ENCODE results near the gene FREM2.
A peak's percentile ranks its signal among the peaks of the same experiment; 100 is the strongest.

Gene FREM2

DNA sequence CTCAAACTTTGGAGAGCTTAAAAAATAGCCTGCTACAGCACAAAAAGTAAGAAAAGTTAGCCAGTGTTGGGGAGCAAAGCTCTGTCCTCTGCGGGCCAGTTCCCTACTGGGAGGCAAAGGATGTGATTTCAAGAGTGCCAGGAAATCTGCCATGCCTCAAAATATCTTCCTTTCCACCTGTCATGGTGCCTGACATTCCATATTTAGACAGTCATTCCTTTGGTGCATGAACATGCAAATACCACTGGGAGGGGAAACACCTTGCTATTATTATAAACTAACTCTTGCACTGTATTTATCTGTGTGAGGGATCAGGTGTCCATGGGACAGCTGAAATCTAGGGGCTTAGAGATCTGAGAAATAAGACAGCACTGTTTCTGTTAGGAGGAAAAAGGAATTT is 10.3 kb downstream of the FREM2 start (continued):
- TF ChIP-seq ZNF433 (tag by site-specific recombination; IDR thresholded peaks at IDR 0.05; ENCODE audit: low read depth), result no peak
- no peak for TF ChIP-seq SCRT2 (tag by site-specific recombination; IDR thresholded peaks at IDR 0.05)

DNA sequence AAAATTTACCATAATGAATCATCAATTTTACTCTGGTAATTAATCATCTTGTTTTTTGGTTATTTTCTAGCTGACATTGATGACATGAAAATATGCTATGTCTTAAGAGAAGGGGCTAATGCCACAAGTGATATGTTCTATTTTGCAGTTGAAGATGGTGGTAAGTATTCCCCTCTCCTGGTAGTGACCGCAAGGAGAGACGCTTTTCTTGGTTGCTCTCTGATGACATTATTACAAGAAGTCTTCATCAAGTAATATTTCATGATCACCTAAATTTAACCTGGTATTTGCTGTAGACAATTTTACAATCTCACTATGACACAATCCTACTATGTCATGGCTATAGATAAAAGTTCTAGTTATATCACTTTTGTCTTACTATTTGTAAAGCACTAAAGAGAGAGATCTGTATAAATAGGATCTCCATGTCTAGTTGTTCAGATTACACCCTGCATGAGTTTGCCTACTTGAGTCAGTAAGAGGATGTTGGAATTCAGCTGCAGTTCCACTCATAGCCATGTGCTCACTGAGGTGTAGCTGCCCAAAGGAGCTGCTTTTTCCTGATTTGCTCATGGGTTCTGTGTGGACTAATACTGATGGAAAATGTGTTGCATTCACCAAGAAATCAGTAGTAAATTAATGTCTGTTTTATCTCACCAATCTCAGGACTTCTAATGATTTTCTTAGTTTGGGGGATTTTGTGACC is 10.9 kb downstream of the FREM2 start:
- H3K4me3 ChIP-seq (ENCODE audit: low read depth, low read length), result no peak overlapping the region
- TF ChIP-seq ZNF174 (tag by site-specific recombination; IDR thresholded peaks at IDR 0.05) (no peak), ZNF660 (tag by site-specific recombination; IDR thresholded peaks at IDR 0.05) (peak; percentile 13; the same call in 1 of the 2 replicates)
- POLR2A ChIA-PET, result no interaction called here
- H3K9me3 ChIP-seq (ENCODE audit: control insufficient read depth, insufficient read depth, low read depth, low read length), result no peaks in the 10 kb centered on the region
- H3K4me1 ChIP-seq (ENCODE audit: control insufficient read depth, insufficient read depth, low read length), result no peaks in the 10 kb centered on the region
- no peaks in the 10 kb centered on the region for H3K36me3 ChIP-seq (ENCODE audit: control insufficient read depth in 2 of 2, insufficient read depth in 1 of 2, low read length in 2 of 2)
- no peak overlapping the region for H3K27ac ChIP-seq (ENCODE audit: extremely low read depth, low read depth, low read length)
- CTCF ChIA-PET, result no interaction called here

DNA sequence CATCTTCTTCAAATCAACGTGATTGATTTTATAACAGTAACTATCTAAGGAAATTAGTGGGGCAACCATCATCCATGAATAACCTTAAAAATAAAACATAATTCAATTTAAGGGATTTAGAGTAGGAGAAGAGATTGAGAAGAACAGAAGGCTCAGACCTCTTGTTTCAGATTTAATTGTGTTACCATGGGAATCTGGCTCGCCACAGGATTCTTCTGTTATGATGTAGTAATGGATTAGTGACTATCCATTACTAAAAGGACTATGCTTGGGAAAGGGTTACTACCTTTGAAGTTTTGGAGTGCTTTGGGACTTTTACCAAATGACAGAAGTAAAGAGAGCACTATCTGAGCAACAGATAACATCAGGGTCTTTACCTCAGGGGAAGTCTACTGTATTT is 13.2 kb downstream of the FREM2 start:
- no peaks in the 10 kb centered on the region for H3K4me1 ChIP-seq (ENCODE audit: control insufficient read depth, insufficient read depth, low read length)
- no peak overlapping the region for H3K4me3 ChIP-seq (ENCODE audit: low read depth, low read length)
- TF ChIP-seq, protein P1, sequence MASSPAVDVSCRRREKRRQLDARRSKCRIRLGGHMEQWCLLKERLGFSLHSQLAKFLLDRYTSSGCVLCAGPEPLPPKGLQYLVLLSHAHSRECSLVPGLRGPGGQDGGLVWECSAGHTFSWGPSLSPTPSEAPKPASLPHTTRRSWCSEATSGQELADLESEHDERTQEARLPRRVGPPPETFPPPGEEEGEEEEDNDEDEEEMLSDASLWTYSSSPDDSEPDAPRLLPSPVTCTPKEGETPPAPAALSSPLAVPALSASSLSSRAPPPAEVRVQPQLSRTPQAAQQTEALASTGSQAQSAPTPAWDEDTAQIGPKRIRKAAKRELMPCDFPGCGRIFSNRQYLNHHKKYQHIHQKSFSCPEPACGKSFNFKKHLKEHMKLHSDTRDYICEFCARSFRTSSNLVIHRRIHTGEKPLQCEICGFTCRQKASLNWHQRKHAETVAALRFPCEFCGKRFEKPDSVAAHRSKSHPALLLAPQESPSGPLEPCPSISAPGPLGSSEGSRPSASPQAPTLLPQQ (tag by site-specific recombination; IDR thresholded peaks at IDR 0.05), result no peak
- no peak for TF ChIP-seq MZF1 (tag by site-specific recombination; IDR thresholded peaks at IDR 0.05; ENCODE audit: borderline replicate concordance)
- TF ChIP-seq ZNF350 (tag by site-specific recombination; IDR thresholded peaks at IDR 0.05), result no peak
- no peak for TF ChIP-seq HOXC10 (CRISPR knock-in tag; IDR thresholded peaks at IDR 0.05)
- no peak for TF ChIP-seq ZNF274 (IDR thresholded peaks at IDR 0.05; ENCODE audit: low read length)
- no peak for TF ChIP-seq ZNF274 (tag by site-specific recombination; IDR thresholded peaks at IDR 0.05; ENCODE audit: borderline replicate concordance)
- no peak for TF ChIP-seq ZNF23 (tag by site-specific recombination; IDR thresholded peaks at IDR 0.05; ENCODE audit: borderline replicate concordance)
- no peak for TF ChIP-seq ZIC2 (tag by site-specific recombination; IDR thresholded peaks at IDR 0.05)
- TF ChIP-seq, protein P2, sequence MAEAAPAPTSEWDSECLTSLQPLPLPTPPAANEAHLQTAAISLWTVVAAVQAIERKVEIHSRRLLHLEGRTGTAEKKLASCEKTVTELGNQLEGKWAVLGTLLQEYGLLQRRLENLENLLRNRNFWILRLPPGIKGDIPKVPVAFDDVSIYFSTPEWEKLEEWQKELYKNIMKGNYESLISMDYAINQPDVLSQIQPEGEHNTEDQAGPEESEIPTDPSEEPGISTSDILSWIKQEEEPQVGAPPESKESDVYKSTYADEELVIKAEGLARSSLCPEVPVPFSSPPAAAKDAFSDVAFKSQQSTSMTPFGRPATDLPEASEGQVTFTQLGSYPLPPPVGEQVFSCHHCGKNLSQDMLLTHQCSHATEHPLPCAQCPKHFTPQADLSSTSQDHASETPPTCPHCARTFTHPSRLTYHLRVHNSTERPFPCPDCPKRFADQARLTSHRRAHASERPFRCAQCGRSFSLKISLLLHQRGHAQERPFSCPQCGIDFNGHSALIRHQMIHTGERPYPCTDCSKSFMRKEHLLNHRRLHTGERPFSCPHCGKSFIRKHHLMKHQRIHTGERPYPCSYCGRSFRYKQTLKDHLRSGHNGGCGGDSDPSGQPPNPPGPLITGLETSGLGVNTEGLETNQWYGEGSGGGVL (tag by site-specific recombination; IDR thresholded peaks at IDR 0.05), result no peak
- no peak for TF ChIP-seq GLIS1 (tag by site-specific recombination; IDR thresholded peaks at IDR 0.05)
- H3K27ac ChIP-seq (ENCODE audit: extremely low read depth, low read depth, low read length), result no peak overlapping the region
- POLR2A ChIA-PET, result no interaction called here
- H3K36me3 ChIP-seq (ENCODE audit: control insufficient read depth in 2 of 2, insufficient read depth in 1 of 2, low read length in 2 of 2), result no peaks in the 10 kb centered on the region
- CTCF ChIA-PET, result no interaction called here
- no peaks in the 10 kb centered on the region for H3K9me3 ChIP-seq (ENCODE audit: control insufficient read depth, insufficient read depth, low read depth, low read length)

DNA sequence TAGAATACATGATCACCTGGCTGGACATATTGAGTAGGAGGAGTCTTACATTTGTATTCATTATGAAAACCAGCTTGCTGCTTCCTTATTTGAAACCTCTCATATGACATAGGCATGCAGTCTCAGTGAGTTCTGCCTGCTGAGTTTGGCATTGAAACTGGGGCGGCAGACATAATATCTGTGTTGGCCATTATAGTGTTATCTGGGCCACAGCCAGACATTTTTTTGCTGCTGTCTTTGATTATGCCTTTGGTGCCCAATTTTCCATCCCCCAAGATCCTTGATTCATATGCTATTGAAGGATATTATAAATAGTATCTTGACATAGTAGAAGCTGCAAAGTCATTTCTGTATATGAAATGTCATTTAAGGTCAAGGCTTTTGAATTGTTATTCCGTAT is 15.8 kb downstream of the FREM2 start:
- ChIA-PET POLR2A (interaction anchor here (0.7 kb wide), 1 partner anchor 80 kb away, joined by 3 read pairs; no protein-coding TSS in a partner anchor), CTCF (interaction anchor here (0.6 to 1.2 kb wide), 4 partner anchors 21 to 1038 kb away, joined by 3 to 5 read pairs (median 3); no protein-coding TSS in a partner anchor)
- H3K9me3 ChIP-seq (ENCODE audit: control insufficient read depth, insufficient read depth, low read depth, low read length), result no peaks in the 10 kb centered on the region
- no peak overlapping the region for H3K4me3 ChIP-seq (ENCODE audit: low read depth, low read length)
- no peak overlapping the region for H3K27ac ChIP-seq (ENCODE audit: extremely low read depth, low read depth, low read length)
- TF ChIP-seq ZNF341 (tag by site-specific recombination; IDR thresholded peaks at IDR 0.05; ENCODE audit: low read depth) (no peak), ZNF561 (tag by site-specific recombination; IDR thresholded peaks at IDR 0.05; ENCODE audit: borderline replicate concordance) (no peak), KLF7 (tag by site-specific recombination; IDR thresholded peaks at IDR 0.05; ENCODE audit: borderline replicate concordance) (no peak), YY2 (tag by site-specific recombination; IDR thresholded peaks at IDR 0.05) (no peak), GLI4 (tag by site-specific recombination; IDR thresholded peaks at IDR 0.05) (no peak), ZNF24 (tag by site-specific recombination; IDR thresholded peaks at IDR 0.05) (no peak), ZNF16 (tag by site-specific recombination; IDR thresholded peaks at IDR 0.05; ENCODE audit: low read depth) (no peak), ZNF2 (tag by site-specific recombination; IDR thresholded peaks at IDR 0.05) (no peak), ZNF677 (tag by site-specific recombination; IDR thresholded peaks at IDR 0.05) (no peak), ZBTB1 (tag by site-specific recombination; IDR thresholded peaks at IDR 0.05) (no peak), ZFP37 (tag by site-specific recombination; IDR thresholded peaks at IDR 0.05) (no peak), ZNF529 (tag by site-specific recombination; IDR thresholded peaks at IDR 0.05; ENCODE audit: insufficient replicate concordance) (no peak)
- TF ChIP-seq, protein P3, sequence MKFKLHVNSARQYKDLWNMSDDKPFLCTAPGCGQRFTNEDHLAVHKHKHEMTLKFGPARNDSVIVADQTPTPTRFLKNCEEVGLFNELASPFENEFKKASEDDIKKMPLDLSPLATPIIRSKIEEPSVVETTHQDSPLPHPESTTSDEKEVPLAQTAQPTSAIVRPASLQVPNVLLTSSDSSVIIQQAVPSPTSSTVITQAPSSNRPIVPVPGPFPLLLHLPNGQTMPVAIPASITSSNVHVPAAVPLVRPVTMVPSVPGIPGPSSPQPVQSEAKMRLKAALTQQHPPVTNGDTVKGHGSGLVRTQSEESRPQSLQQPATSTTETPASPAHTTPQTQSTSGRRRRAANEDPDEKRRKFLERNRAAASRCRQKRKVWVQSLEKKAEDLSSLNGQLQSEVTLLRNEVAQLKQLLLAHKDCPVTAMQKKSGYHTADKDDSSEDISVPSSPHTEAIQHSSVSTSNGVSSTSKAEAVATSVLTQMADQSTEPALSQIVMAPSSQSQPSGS (tag by site-specific recombination; IDR thresholded peaks at IDR 0.05; ENCODE audit: low read depth), result no peak
- no peaks in the 10 kb centered on the region for H3K36me3 ChIP-seq (ENCODE audit: control insufficient read depth in 2 of 2, insufficient read depth in 1 of 2, low read length in 2 of 2)
- H3K4me1 ChIP-seq (ENCODE audit: control insufficient read depth, insufficient read depth, low read length), result no peaks in the 10 kb centered on the region
